ENCODE measurements around the gene TBP.
"Not testable (repeated sequence)": the region's sequence is repeated elsewhere in the genome, so short reads cannot be mapped to it uniquely, and the experiment has no call there.

The TBP gene

DNA sequence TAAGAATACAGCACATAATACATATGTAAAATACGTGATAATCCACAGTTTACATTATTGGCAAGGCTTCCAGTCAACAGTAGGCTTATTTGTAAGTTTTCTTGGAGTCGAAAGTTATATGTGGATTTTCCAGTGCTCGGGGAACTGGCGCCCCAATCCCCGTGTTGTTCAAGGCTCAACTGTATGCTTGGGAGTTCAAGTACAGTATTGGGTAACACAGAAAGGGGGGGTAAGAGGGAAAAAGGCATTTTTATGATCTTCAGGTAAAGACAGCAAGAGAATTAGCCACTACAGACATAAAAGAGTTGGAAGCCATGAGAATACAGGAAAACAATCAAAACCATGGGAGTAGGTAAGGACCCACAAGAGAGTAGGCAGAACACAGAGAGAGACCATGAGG is 17.5 kb upstream of the TBP start:
- DNase-seq, result no peak

DNA sequence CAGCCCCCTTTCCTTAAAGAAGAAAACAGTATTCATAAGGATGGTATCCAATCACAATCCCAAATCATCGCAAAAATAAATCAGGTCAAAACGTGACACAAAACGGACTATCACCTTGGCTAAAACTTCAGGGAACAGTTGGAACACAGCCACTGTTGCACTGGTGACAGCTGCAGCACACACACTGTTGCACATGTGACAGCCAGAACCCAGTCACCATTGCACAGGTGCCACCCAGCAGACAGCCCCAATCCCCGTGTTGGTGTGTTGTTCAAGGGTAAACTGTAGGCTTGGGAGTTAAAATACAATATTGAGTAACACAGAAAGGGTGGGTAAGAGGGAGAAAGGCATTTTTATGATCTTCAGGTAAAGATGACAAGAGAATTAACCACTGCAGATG is 16.8 kb upstream of the TBP start:
- DNase-seq, result no peak

DNA sequence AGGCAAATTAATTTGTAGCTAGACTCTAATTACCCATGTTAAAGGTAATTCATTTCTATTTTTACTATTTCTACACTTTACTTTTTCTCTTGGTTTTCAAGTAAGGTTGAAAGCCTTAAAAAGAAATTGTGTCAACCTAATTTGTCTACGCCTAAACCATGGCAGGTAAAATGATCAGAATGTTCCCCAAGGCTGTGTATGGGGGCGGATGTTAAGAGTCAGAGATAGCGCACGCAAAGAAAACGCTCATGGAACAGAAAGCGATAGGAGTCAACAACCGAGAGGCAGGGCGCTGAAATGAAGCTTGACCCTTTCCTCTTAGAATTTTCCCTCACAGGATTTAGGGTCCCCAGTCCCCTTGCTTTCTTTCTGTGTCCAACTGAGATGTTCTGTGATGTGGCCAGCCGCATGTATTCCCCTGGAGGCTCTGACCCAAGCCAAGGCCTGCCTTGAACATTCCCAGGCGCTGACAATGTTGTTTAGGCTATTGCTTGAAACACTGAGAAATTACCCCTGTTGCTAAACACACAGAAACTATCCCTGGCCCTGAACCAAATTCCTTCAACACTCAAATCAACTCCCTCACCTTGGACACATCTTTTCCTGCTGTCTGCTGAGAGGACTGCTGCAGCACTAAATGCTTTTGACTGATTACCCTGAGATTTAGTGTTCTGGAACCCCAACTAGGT is 12.0 kb upstream of the TBP start:
- DNase-seq, result no peak

DNA sequence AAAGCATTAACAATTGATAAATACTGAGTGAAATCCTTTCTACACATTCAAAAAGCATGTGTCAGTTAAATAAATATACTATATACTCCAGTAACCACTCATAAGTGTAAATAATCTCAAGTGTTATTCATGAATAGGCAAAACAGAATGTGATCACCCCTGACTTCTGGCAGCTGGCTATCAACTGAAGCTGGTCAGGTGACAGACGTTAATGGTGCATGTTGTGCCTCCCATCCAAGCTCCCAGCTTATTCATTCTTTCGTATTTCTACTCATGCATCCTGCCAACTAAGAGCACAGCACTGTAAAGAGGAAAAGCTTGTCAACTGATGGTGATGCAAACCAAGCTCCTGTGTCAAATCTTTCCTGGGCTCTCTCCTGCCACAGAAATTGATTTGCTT is 8.8 kb upstream of the TBP start:
- peak; percentile 84 for DNase-seq

DNA sequence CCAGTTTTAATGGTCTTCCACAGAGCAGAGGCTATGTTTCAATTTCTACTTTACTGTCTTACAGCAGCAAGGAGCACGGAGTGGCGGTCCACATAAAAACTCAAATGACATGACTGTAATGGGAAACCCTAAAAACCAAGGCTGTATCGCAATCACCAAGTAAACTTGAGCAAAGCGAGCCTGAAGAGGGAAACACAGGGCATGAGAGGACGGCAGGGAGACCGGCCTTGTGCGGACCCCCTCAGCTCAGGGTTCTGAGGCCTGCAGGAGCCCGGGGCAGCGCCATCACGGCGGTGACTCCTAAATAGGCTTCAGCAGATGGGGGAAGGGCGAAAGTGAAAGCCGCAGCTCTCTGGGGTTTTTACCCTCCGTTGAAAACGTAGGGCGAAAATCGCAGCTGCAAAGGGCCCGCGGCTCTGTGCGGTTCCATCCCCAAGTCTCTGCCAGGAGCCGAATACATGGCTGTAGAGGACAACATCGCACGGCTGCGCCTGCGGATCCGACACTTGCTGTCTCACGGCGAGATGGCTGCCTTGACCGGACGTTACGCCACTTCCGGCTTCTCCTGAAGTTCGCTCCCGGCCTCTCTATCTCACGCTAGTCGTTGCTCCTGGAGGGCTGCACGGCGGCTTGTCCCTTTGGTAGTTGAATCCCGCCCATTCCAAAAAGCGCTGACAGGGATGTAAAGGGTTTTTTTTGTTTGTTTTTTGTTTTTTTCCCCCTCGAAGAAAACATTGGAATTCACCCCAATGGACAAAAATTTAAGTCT is 1.2 kb upstream of the TBP start, which contains the start of gene PSMB1:
Gene PSMB1 (minus strand): TSS at position 543 of the 769 bp plus-strand sequence. CDS start 65 bp downstream, at position 478.
- DNase-seq, result peak; percentile 90

DNA sequence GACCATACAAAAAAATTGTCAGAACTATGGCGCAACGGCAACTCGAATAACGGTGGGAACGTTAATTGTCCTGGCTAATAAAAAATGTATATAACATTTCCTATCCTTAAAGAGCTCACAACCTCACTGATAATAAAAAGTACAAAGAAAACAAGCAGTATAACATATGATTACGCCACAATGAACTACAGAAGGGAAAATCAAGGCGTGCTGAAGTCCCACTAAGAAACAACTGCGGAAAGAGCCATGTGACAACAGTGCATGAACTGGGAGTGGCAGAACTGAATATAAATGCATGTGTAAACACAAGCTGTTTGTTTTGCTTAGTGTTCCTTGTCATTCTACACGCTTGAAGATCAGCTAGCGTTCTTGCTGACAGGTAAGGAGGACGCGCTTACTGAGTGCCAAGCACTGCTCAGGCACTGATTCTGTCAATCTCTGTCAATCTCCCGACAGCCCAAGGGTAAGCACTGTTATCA is 596 bp upstream of the TBP start:
- DNase-seq, result no peak

DNA sequence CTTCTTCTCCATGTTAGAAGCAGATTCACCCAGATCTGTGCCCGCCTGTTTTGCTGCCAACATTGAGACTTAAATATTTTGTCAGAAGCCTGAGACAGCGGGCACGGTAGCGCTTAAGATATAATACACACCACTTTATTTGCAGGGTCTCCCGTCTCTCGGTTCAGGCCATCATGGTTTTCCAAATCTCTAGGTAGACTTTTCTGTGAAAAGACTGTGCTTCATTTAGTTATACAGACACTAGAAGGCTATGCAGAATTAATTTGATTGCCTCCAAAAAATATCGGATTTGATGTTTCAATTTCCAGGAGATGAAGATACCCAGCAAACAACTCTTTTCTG is 598 bp downstream of the TBP start:
- DNase-seq, result no peak

DNA sequence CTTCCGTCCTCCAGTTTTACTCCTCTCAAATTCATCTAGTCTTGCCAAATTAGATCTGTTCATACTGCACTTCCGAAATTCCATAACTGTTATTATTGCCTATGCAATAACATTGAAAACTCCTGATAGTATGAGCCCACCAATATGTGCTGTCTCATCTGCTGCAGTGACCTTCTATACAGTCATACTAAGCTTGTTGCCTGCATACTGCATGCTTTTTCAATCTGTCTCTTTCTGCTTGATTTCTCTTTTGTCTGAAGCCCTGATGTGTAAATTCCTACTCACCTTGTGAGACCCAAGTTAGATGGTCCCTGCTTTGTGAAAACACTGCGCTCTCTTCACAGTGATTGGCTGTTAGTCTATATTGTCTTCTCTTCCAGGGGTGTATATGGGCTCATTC is 1.1 kb downstream of the TBP start:
- DNase-seq, result no peak

DNA sequence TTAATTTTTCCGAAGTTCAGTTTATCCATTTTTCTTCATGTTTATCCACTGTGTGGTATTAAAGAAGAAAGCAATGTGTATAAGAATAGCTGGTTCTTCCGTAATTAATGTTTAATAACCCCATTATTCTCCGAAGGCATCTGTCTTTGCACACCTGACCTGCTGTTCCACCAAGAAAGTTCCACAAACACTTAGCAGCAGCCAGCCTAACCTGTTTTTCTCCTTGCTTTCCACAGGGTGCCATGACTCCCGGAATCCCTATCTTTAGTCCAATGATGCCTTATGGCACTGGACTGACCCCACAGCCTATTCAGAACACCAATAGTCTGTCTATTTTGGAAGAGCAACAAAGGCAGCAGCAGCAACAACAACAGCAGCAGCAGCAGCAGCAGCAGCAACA is 7.4 kb downstream of the TBP start:
- DNase-seq, result no peak

DNA sequence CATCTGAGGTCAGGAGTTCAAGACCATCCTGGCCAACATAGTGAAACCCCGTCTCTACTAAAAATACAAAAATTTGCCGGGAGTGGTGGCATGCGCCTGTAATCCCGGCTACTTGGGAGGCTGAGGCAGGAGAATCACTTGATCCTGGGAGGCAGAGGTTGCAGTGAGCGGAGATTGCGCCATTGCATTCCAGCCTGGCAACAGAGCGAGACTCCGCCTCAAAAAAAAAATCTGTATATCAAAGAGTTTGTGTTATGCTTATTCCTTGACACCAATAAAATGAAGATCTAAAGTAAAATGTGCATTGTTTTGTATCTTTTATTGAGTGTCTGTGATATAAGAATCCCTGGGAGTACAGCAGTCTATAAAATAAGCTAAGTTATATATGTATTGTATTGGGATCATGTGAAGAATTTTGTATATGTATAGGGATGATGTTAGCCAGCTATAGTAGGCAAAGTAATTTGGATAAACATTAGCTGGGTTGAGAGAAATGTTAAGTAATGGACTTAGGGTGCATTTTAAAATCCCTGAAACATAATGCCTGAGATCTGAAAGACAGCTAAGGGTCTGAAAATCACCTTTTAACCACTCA is 10.9 kb downstream of the TBP start:
- no peak for DNase-seq

DNA sequence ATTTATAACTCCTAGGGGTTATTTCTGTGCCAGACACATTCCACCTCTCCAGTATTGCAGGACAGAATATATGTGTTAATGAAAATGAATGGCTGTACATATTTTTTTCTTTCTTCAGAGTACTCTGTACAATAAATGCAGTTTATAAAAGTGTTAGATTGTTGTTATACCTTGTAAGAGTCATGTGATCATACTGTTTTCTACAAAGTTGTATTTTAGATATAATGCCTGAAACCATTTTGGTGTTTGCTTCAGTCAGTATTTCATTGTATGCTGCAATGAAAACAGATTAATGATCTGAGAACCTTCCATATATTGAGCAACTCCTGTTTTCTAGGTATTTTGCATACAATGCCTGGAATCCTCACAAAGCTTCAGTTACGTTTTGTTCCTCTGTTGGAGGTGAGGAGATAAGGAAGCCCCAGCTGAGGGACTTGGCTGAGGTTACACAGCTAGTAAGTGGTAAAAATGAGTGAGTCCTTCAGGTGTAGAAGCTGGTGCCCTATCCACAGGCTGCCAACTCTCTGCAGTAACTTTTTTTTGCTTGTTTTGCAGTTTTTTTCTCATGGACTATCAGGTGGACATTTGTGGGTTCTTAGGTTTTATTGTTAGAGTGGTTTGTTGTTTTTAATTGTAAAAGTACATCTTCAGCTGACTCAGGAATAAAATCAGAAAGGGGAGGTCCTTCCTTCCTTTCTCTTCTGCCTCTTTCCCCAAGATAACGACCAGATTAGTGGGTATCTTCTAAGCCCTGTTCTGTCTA is 18.7 kb downstream of the TBP start:
- DNase-seq, result no peak

DNA sequence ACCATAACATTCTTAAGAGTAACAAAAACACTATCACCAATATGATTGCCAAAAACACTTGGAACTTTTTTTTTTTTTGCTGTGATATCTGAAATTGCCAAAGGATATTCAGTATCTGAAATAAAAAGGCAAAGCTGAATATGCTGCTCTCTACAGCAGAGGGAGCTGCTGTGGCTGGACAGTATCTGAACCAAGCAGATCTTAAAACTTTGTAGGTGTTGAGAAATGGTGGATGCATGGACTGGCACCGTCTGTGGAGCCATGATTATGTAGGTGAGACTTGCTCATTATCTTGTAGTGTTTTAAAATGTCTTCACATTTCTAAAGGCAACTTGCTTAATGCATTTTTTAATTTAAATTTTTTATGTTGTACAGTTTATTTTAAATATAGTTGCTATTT is 21.1 kb downstream of the TBP start:
- no peak for DNase-seq

DNA sequence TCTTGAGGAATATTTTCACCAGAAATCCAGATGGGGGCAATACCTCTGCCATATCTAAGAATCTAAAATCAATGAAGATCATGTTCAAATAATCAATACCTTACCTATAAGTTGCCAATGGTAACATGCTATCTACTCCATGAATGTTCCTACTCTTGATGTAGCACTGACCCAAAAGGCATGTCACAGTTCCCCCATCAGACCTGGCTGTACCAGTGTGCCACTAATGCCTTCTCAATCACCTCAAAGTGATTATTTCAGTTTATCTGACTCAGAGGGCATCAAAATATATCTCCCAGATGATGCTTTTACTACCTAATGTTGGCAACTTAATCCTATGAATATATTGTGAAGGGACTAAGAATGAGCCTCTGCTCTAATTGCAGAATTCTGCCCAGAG is 24.7 kb downstream of the TBP start:
- no peak for DNase-seq

DNA sequence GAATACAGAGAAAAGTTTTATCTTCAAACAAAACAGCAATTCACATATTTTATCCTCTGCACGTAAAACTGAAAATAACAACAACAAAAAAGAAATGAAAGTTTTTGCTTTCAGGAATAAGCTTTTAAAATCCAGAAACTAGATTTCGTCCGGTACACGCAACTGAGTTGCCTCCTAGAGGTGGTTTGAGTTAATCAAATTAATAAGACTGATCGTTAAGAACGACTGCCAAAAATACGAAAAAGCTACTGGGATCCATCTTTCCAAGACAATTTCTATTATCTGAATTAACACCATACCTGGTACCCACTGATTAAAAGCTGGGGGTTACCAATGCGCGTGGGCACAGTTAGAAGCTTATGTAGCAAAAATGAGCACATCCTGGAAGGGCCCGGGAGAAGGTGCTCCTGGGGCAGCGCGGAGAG is 29.6 kb downstream of the TBP start:
- DNase-seq, result no peak

DNA sequence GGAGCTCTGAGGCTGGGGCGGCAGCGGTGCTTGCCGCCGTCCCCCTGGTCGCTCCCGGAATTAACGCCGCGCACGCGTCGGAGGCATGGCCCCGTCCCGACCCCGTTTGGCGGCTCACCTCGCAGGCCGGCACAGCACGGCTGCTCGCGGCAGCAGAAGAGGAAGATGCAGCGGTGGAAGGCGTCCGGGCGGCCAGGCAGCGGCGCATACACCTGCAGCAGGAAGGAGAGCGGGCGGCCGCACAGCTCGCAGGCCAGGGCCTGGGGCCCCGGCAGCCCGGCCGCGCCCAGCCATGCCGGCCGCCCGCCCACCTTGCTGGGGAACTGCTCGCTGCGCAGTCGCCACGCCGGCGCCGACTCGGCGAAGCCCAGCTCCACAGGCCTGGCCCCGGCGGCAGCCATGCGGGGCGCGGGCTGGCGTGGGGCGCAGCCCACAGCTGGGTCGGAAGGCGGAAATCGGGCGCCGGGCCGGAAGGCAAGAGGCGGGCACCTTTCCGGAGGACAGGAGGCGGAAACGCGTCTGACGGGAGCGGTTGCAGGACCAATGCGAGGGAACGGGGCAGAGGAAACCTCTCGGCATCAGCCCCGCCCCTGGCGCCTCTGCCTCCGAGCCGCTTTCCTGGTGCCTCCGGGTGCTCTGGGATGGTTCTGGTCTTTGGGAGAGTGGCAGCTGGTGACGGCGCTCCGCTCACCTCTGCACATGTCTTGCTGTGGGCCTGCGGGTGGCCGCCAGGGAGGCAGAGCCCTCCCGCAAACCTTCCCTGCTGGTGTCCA is 30.2 kb downstream of the TBP start, which contains the start of gene PDCD2:
Gene PDCD2 (minus strand): TSS at position 457 of the 773 bp plus-strand sequence. CDS start 56 bp downstream, at position 401.
- DNase-seq, result peak; percentile 92

DNA sequence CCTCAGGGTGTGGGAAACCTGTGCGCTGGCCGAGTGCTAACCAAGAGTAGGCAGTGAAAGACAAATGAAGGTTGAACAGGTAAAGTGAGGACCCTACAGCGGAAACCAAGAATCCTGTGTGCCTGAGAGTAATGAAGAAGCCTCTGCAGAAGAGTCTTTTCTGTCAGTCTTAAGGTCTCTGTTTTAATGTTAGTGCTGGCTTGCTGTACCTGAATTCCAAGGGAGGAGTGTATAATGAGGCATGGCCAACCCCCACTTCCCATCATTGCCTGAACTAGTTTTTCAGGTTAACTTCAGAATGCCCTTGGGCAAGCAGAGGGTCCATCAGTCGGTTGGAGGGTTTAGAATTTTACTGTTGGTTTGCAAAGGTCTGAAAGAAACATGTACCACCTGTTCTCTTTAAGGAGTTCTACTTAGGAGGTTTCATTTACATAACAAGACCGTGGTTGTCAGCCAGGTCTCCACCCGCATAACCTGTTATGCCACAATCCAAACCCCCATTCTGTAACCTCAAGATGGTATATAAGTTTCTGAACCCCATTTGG is 30.9 kb downstream of the TBP start:
- DNase-seq, result peak; percentile 44

DNA sequence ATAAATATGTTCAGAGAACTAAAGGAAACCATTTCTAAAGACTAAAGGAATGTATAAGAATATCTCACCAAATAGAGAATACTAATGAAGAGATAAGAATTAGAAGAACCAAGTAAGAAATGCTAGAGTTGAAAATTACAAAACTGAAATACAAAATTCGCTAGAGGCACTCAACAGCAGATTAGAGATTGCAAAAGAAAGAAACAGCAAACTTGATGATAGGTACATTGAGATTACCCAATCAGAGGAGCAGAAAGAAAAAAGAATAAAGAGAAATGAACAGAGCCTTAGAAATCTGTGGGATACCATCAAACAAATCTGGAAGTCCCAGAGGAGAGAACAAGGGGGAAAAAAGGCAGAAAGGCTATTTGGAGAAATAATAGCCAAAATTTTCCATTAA is 36.6 kb downstream of the TBP start:
- no peak for DNase-seq

DNA sequence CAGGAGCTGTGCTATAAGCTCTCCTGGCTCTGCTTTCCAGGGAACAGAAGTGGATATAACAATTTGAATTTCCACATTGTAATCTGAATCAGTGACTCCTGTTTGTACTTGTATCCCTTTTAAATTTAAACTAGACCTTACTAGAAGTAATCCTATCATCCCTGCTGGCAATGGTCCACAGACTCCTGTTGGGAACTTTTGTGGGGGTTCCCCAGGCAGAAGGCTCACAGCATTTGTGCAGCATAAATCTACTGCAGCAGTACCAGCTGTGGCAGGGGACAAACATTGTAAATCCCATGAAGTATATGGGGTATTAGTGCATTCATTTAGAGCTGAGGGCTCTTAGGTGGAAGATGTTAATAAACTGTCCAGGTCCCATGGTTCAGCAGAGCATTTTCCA is 42.3 kb downstream of the TBP start:
- no peak for DNase-seq

DNA sequence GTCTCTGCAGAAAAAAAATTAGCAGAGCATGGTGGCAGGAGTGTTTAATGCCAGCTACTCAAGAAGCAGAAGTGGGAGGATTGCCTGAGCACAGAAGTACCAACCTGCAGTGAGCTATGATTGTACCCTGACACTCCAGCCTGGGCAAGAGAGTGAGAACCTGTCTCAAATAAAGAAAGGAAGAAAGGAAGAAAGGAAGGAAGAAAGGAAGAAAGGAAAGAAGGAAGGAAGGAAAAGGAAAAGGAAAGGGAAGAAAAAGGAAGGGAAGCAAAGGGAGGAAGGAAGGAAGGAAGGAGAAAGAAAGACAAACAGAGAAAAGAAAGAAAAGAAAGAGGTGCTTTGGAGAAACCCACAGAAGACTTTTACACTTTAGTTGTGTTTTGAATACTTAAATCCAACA is 43.1 kb downstream of the TBP start:
- DNase-seq, result no peak

DNA sequence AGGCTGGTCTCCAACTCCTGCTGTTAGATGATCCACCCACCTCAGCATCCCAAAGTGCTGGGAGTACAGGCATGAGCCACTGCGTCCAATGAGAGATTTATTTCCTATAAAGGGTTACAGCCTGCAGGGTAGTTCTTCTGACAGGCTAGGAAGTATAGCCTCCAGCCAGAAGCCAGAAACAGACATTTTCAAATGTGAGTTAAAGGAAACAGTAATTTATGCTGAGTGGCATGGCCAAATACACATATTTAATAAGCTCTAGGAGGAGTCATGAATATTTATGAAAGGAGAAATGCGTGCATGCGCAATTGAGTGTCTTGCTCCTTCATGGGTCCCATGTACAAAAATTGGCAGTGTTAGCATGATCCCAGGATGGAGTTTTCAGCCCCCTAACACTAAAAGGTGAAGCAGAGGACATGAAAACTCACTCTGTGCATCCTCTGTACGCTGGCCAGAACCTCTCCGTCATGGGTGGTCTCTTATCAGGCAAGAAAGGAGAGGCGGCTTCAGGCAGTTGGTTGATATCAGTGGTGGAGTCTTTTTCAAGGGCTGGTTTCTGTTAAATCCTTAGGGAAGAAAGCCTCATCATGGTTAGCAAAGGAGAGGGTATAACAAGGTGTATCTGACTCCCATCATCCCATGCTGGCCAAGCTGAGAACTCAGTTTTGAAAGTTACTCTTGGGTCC is 51.5 kb downstream of the TBP start:
- DNase-seq, result no peak

DNA sequence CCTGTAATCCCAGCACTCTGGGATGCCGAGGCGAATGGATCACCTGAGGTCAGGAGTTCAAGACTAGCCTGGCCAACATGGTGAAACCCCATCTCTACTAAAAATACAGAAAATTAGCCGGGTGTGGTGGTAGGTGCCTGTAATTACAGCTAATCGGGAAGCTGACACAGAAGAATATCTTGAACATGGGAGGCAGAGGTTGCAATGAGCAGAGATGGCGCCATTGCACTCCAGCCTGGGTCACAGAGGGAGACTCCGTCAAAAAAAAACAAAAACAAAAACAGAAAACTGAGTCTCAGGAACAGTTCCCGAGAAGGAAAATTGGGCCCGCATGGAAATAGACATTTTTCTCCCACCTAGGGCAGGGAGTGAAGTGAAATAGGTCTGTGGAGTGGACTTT is 55.1 kb downstream of the TBP start:
- DNase-seq, result not testable (repeated sequence)
